ENCODE results near the gene RAB26.
A peak's percentile ranks its signal among the peaks of the same experiment; 100 is the strongest.

The RAB26 gene

DNA sequence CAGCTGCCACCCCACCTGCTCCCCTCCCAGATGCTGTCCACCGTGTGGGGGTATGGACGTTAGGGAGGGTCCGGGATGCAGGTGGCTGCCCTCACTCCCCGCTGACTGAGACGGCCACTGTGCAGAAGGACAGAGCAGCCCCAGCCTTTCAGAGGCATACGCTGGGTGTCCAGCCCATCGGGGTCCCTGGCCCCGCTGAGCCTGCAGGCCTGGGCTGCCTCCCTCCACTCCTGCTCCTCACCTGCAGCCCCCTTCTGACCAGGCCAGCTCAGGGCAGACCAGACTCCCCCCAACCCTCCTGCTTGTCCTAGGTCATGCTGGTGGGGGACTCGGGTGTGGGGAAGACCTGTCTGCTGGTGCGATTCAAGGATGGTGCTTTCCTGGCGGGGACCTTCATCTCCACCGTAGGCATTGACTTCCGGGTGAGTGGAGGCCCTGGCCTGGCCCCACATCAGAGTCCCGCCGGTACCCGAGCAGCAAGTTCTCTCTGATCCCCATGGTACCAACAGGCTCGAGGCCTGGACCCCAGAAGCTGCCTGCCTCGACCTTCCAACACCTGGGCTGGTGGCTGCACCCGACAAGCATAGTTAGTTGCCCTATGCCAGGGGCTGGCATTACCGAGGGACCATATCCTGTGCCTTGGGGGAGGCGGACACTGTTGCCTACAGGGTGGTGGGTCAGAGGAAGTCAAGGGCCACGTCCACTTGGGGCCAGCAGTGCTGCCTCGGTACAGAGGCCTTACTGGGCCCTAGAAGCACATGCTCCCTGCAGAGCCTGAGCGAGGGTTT, 1.4 kb downstream of the RAB26 start:
- Histone ChIP-seq H4K20me1 (ENCODE audit: insufficient read depth, low read length) (peaks cover 37% of the 10 kb centered on the region), H3K9ac (ENCODE audit: low read length) (peak overlapping the region; percentile 60; the same call in 1 of the 2 replicates), H2AFZ (ENCODE audit: low read length) (no peak overlapping the region)

DNA sequence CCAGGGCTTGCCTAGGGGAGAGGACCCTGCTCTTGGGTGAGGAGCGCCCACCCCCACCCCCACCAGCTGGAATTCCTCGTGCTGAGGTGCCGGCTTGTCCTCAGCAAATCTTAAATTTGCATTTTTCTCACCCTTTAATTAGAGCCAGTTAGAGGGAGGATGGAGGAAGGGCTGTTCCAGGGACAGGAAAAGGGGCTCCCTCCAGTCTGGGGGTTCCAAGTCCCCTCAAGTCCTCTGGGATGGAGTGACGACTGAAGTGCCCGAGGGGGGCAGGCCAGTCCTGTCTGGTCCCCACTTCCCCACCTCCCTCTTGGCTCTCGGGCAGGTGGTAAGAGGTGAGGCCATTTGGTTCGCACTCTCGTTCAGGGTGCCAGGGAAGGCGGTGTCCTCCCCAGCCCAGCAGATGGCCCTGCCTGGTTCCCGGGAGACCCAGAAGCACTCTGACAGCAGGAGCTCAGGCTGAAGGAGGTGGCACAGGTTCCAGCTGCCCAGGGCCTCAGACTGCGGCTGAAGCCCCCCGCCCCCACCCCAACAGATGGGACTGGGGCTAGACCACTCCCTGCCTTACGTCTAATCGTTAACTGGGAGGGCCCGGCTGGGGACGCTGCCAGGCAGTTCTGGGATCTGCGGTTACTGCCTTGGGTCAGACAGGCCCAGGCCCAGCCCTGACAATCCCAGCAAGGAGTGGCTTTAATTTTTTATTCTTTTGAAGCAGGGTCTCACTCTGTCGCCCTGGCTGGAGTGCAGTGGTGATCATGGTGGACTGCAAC, 2.2 kb downstream of the RAB26 start:
- Histone ChIP-seq H3K79me2 (ENCODE audit: low read length) (peaks cover 26% of the 10 kb centered on the region), H3K4me1 (ENCODE audit: low read length) (peaks cover 29% of the 10 kb centered on the region), H3K9me2 (replicated peaks; ENCODE audit: insufficient read depth, low read length) (no peaks in the 10 kb centered on the region), H4K20me1 (ENCODE audit: insufficient read depth, low read length) (peaks cover 37% of the 10 kb centered on the region), H2AFZ (ENCODE audit: low read length) (no peak overlapping the region), H3K27me3 (replicated peaks; ENCODE audit: insufficient read depth, low read length) (no peaks in the 10 kb centered on the region), H3K9ac (ENCODE audit: low read length) (no peak overlapping the region), H3K27ac (ENCODE audit: low read length) (no peak overlapping the region), H3K4me3 (ENCODE audit: low read length) (no peak overlapping the region), H3F3A (ENCODE audit: insufficient read depth, low read length) (peaks cover 73% of the 10 kb centered on the region), H3K4me2 (ENCODE audit: low read depth, low read length) (peak overlapping the region; percentile 99; the same call in 1 of the 2 replicates), H3K36me3 (replicated peaks; ENCODE audit: insufficient read depth, low read length) (peaks cover 4% of the 10 kb centered on the region; the same call in 1 of the 2 replicates), H3K9me3 (replicated peaks; ENCODE audit: insufficient read depth, low read length) (no peaks in the 10 kb centered on the region)
- TF ChIP-seq EZH2 (optimal IDR thresholded peaks at IDR 0.05; ENCODE audit: low read depth, low read length): no peak
- TF ChIP-seq, protein P1, sequence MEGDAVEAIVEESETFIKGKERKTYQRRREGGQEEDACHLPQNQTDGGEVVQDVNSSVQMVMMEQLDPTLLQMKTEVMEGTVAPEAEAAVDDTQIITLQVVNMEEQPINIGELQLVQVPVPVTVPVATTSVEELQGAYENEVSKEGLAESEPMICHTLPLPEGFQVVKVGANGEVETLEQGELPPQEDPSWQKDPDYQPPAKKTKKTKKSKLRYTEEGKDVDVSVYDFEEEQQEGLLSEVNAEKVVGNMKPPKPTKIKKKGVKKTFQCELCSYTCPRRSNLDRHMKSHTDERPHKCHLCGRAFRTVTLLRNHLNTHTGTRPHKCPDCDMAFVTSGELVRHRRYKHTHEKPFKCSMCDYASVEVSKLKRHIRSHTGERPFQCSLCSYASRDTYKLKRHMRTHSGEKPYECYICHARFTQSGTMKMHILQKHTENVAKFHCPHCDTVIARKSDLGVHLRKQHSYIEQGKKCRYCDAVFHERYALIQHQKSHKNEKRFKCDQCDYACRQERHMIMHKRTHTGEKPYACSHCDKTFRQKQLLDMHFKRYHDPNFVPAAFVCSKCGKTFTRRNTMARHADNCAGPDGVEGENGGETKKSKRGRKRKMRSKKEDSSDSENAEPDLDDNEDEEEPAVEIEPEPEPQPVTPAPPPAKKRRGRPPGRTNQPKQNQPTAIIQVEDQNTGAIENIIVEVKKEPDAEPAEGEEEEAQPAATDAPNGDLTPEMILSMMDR (IDR thresholded peaks at IDR 0.05; ENCODE audit: low read length): no peak
- no peak for TF ChIP-seq EZH2phosphoT487 (IDR thresholded peaks at IDR 0.05; ENCODE audit: low read length)
- DNase-seq: no peak

More for the DNA sequence above, 1.4 kb downstream of the RAB26 start:
- peaks cover 4% of the 10 kb centered on the region; the same call in 1 of the 2 replicates for H3K36me3 ChIP-seq (replicated peaks; ENCODE audit: insufficient read depth, low read length)
- TF ChIP-seq EZH2phosphoT487 (IDR thresholded peaks at IDR 0.05; ENCODE audit: low read length) (no peak), EZH2 (optimal IDR thresholded peaks at IDR 0.05; ENCODE audit: low read depth, low read length) (no peak)
- H3K27me3 ChIP-seq (replicated peaks; ENCODE audit: insufficient read depth, low read length): no peaks in the 10 kb centered on the region
- peak overlapping the region; percentile 67 for H3K4me3 ChIP-seq (ENCODE audit: low read length)
- H3K79me2 ChIP-seq (ENCODE audit: low read length): peaks cover 23% of the 10 kb centered on the region
- peak; percentile 18 for DNase-seq
- peaks cover 70% of the 10 kb centered on the region for H3F3A ChIP-seq (ENCODE audit: insufficient read depth, low read length)
- peaks cover 29% of the 10 kb centered on the region for H3K4me1 ChIP-seq (ENCODE audit: low read length)
- H3K9me3 ChIP-seq (replicated peaks; ENCODE audit: insufficient read depth, low read length): no peaks in the 10 kb centered on the region
- peak overlapping the region; percentile 99 for H3K4me2 ChIP-seq (ENCODE audit: low read depth, low read length)
- H3K27ac ChIP-seq (ENCODE audit: low read length): no peak overlapping the region
- H3K9me2 ChIP-seq (replicated peaks; ENCODE audit: insufficient read depth, low read length): no peaks in the 10 kb centered on the region

DNA sequence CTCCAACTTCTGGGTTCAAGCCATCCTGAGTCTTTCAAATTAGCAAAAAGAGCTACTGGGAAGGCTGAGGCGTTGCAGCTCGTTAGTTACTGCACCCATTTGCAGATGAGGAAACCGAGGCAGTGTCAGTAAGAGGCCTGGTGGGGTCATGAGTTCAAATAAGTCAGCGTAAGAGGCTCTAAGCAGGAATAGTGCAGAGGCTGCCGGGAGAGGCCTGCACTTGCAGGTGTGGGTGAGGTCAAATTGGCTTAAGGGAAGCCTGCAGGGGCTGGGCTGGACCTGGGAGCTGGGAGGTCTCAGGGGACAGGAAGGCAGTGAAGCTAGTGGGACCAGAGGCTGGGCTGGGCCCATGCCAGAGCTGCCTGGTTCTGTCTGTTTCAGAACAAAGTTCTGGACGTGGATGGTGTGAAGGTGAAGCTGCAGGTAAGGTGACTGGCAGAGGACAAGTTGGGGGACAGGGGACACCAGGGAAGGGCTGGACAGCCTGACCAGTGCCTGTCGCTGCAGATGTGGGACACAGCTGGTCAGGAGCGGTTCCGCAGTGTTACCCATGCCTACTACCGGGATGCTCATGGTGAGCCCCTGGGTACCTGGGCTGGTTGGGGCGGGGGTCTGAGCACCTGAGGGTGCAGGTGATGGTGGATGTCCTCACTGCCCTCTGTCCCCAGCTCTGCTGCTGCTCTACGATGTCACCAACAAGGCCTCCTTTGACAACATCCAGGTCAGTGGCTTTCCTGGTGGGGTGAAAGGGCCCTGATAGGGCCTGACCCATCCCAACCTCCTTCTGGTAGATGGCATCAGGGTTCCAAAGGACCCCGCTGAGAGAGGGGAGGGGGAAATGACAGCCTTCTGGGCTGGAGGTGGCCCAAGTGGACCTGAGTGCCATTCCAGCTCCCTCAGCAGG, 3.0 kb downstream of the RAB26 start:
- Histone ChIP-seq H3K36me3 (replicated peaks; ENCODE audit: insufficient read depth, low read length) (peaks cover 4% of the 10 kb centered on the region; the same call in 1 of the 2 replicates), H4K20me1 (ENCODE audit: insufficient read depth, low read length) (peaks cover 37% of the 10 kb centered on the region), H3K4me3 (ENCODE audit: low read length) (no peak overlapping the region), H3K9ac (ENCODE audit: low read length) (0 out of 2 replicates have a peak overlapping the region, but pooled peaks have one; percentile 4), H3K4me2 (ENCODE audit: low read depth, low read length) (no peak overlapping the region), H3K9me3 (replicated peaks; ENCODE audit: insufficient read depth, low read length) (no peaks in the 10 kb centered on the region), H3K9me2 (replicated peaks; ENCODE audit: insufficient read depth, low read length) (no peaks in the 10 kb centered on the region), H3K4me1 (ENCODE audit: low read length) (peaks cover 29% of the 10 kb centered on the region), H3K27me3 (replicated peaks; ENCODE audit: insufficient read depth, low read length) (no peaks in the 10 kb centered on the region), H3K79me2 (ENCODE audit: low read length) (peaks cover 32% of the 10 kb centered on the region), H3F3A (ENCODE audit: insufficient read depth, low read length) (peaks cover 73% of the 10 kb centered on the region), H3K27ac (ENCODE audit: low read length) (no peak overlapping the region), H2AFZ (ENCODE audit: low read length) (no peak overlapping the region)
- no peak for DNase-seq
- TF ChIP-seq, protein P1 (IDR thresholded peaks at IDR 0.05; ENCODE audit: low read length): no peak
- TF ChIP-seq EZH2phosphoT487 (IDR thresholded peaks at IDR 0.05; ENCODE audit: low read length): no peak
- TF ChIP-seq EZH2 (optimal IDR thresholded peaks at IDR 0.05; ENCODE audit: low read depth, low read length): no peak
